Lower leg skin (tissue), 4 donors: ENCODE results near the gene ZNF165. TPM values are rescaled to one million over a fixed set of nuclear protein-coding genes. Genes with fewer than 3 reads are reported as not detected.

Experiments
- DNase-seq, 2 donors: peaks; one replicate each; pipeline ENCODE4 v3.0.0-alpha.2; 2019; ENCODE audit warnings: low spot score in 2 of 2
- H3K4me3 ChIP-seq: fragments of 200-600 bp; sonication (generic); 2 replicates; pipeline ENCODE4 v1.5.1; 2017; ENCODE audit warnings: mild to moderate bottlenecking, low read depth; ENCODE audit not compliant: poor library complexity, severe bottlenecking
- POLR2A ChIP-seq, 2 donors: fragments of 450-650 bp; IDR thresholded peaks; one replicate each; pipeline ENCODE4 v1.6.1; 2016 to 2017; ENCODE audit warnings: antibody characterized with exemption in 2 of 2, mild to moderate bottlenecking in 1 of 2, moderate library complexity in 1 of 2
- WGBS, 2 donors: methylation state at CpG; one replicate each; pipeline ENCODE4 v1.1.5; 2018; 5-methylcytosine and 5-hydroxymethylcytosine counted together
- intact Hi-C: fragments of 100-400 bp; cut with DNase I; formaldehyde crosslinking; loops from one replicate; pipeline ENCODE4 v1.15.0; 2023; ENCODE audit warnings: low total_unique reads
- total RNA-seq, 4 donors: library from RNA; depleted of rRNA; stranded (reverse); fragments of >200 nt; gene quantifications; one replicate each; pipeline ENCODE4 v1.1.0, GENCODE V29; 2016
- TF ChIP-seq, protein P1 (sequence below), 3 donors: fragments of 450-650 bp; IDR thresholded peaks; one replicate each; pipeline ENCODE4 v1.5.1; 2016; ENCODE audit warnings: antibody characterized with exemption in 3 of 3, mild to moderate bottlenecking in 3 of 3, moderate library complexity in 2 of 3

ZNF165 gene
- total RNA-seq, 4 donors from 2014 or later, result 0.72 to 3.1 (median 1.9) TPM

- peak overlapping the region; percentile 69 for H3K4me3 ChIP-seq
- intact Hi-C loops, result no loop called here
- DNase-seq, result peak; percentile 88 to 97
- TF ChIP-seq, protein P1, sequence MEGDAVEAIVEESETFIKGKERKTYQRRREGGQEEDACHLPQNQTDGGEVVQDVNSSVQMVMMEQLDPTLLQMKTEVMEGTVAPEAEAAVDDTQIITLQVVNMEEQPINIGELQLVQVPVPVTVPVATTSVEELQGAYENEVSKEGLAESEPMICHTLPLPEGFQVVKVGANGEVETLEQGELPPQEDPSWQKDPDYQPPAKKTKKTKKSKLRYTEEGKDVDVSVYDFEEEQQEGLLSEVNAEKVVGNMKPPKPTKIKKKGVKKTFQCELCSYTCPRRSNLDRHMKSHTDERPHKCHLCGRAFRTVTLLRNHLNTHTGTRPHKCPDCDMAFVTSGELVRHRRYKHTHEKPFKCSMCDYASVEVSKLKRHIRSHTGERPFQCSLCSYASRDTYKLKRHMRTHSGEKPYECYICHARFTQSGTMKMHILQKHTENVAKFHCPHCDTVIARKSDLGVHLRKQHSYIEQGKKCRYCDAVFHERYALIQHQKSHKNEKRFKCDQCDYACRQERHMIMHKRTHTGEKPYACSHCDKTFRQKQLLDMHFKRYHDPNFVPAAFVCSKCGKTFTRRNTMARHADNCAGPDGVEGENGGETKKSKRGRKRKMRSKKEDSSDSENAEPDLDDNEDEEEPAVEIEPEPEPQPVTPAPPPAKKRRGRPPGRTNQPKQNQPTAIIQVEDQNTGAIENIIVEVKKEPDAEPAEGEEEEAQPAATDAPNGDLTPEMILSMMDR (IDR thresholded peaks at IDR 0.05), result no peak
- TF ChIP-seq POLR2A (IDR thresholded peaks at IDR 0.05), result no peak
- WGBS, 2 donors, result 0 to 1% methylated on average over 44 to 58 of the region's 58 CpGs
These were observed 56.5 kb downstream of the ZNF165 start for GRCh38 chr6:28136585-28137504.

DNA sequence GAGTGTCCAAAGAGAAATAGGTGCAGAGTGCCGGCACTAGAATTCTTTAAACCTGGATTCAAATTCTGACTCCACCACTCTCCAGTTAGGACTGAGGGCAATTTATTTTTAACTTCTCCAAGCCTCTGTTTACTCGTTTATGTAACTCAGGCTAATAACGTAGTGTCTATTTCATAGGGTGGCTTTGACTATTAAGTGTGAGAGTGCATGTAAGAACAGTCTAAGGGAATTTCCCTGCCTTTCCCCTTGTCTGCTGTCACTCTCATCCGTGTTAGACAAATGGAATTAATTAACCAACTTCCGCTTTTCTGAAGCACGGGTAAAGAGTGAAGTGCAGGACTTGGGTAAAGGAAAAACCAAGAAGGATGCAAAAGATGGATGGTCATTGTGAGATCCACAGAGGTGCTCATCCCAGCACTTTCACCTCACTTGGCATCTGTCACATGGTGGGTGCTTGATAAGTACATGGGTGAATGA lies 57.2 kb downstream of the ZNF165 start:
- 1 to 2% methylated on average over 6 of the region's 6 CpGs for WGBS, 2 donors
- intact Hi-C loops, result no loop called here
- TF ChIP-seq POLR2A (IDR thresholded peaks at IDR 0.05), result no peak
- TF ChIP-seq, protein P1 (IDR thresholded peaks at IDR 0.05), result no peak
- H3K4me3 ChIP-seq, result peak overlapping the region; percentile 69
- no peak for DNase-seq

Other genes starting within 250 kb of the ZNF165 start
- not detected for gene OR2B2, start 168.2 kb upstream of the ZNF165 start, total RNA-seq
- not detected for gene OR2B6, start 123.3 kb upstream of the ZNF165 start, total RNA-seq
- gene ZSCAN16, start 44.0 kb downstream of the ZNF165 start, total RNA-seq, result 1 to 10 TPM; 3.9 to 6.1 (median 5.3) TPM
- gene ZKSCAN8, start 61.3 kb downstream of the ZNF165 start, total RNA-seq, result 10 to 100 TPM; 10.5 to 16.5 (median 11.3) TPM
- 1 to 10 TPM; 2.3 to 9.4 (median 4.3) TPM for gene ZSCAN9, start 144.7 kb downstream of the ZNF165 start, total RNA-seq
- gene ZKSCAN4, start 171.7 kb downstream of the ZNF165 start, total RNA-seq, result 1 to 10 TPM; 4.4 to 6.4 (median 5.9) TPM
- gene NKAPL, start 178.7 kb downstream of the ZNF165 start, total RNA-seq, result 1 to 10 TPM in 1 of 4 donors, under 1 TPM in 2, not detected in 1; 0.42 to 1.1 (median 0.75) TPM
- gene ZSCAN26, start 186.6 kb downstream of the ZNF165 start, total RNA-seq, result 10 to 100 TPM in 2 of 4 donors, 1 to 10 TPM in 2; 8.3 to 20.7 (median 11.0) TPM
- gene PGBD1, start 201.0 kb downstream of the ZNF165 start, total RNA-seq, result 1 to 10 TPM in 2 of 4 donors, under 1 TPM in 2; 0.15 to 1.6 (median 1.1) TPM